Heart left ventricle (tissue), 16 donors: ENCODE results near the gene DENND1B. TPM values are rescaled to one million over a fixed set of nuclear protein-coding genes. Genes with fewer than 3 reads are reported as not detected.

ENCODE experiments used
- ATAC-seq, 4 donors: fragments of 200-7000 bp; cut with Tn5 transposase; one replicate each; pipeline ENCODE4 v1.9.1; 2020 to 2022; ENCODE audit warnings: moderate library complexity in 4 of 4, mild to moderate bottlenecking in 3 of 4, moderate number of reproducible peaks in 1 of 4
- DNase-seq, 5 donors: peaks; one replicate each; pipeline ENCODE4 v3.0.0-alpha.2; 2020
- H3K27ac ChIP-seq, 12 donors: fragments of 200-600 bp; sonication (generic) in 4 of 12; one replicate each; pipeline versions ENCODE4 v1.5.0 to v1.8.0; 2016 to 2022; ENCODE audit warnings: mild to moderate bottlenecking in 2 of 12
- H3K27me3 ChIP-seq, 9 donors: fragments of 200-600 bp; sonication (generic) in 2 of 9; one replicate each; pipeline versions ENCODE4 v1.5.1 to v1.8.0; 2016 to 2022; ENCODE audit warnings: mild to moderate bottlenecking in 3 of 9
- H3K36me3 ChIP-seq, 9 donors: fragments of 200-600 bp; sonication (generic) in 2 of 9; one replicate each; pipeline versions ENCODE4 v1.5.0 to v1.8.0; 2018 to 2022; ENCODE audit warnings: mild to moderate bottlenecking in 2 of 9
- H3K4me1 ChIP-seq, 12 donors: fragments of 200-600 bp; sonication (generic) in 4 of 12; one replicate each; pipeline versions ENCODE4 v1.5.0 to v1.8.0; 2016 to 2022; ENCODE audit warnings: mild to moderate bottlenecking in 3 of 12
- H3K4me3 ChIP-seq, 12 donors: fragments of 200-600 bp; sonication (generic) in 4 of 12; one replicate each; pipeline versions ENCODE4 v1.5.0 to v1.8.0; 2017 to 2022; ENCODE audit warnings: mild to moderate bottlenecking in 9 of 12, moderate library complexity in 4 of 12
- H3K9me3 ChIP-seq, 12 donors: fragments of 200-600 bp; sonication (generic) in 4 of 12; one replicate each; pipeline versions ENCODE4 v1.5.0 to v1.8.0; 2016 to 2022; ENCODE audit warnings: mild to moderate bottlenecking in 1 of 12
- CTCF ChIP-seq, 12 donors: fragments of 200-600 bp; sonication (generic) in 4 of 12; IDR thresholded peaks; one replicate each; pipeline versions ENCODE4 v1.5.0 to v1.8.0; 2018 to 2022; ENCODE audit warnings: antibody characterized with exemption in 12 of 12, mild to moderate bottlenecking in 5 of 12
- POLR2A ChIP-seq, 2 donors: fragments of 450-650 bp; IDR thresholded peaks; one replicate each; pipeline ENCODE4 v1.6.1; 2017; ENCODE audit warnings: antibody characterized with exemption in 2 of 2, mild to moderate bottlenecking in 2 of 2, moderate library complexity in 2 of 2
- WGBS, 4 donors: extraction: QIAGEN DNeasy Blood & Tissue Kit in 2 of 4; methylation state at CpG; one replicate each; pipeline versions ENCODE4 v1.1.5 to v1.1.7; 2013 to 2018; 5-methylcytosine and 5-hydroxymethylcytosine counted together
- intact Hi-C, 10 donors: fragments of 100-400 bp; cut with DNase I; formaldehyde crosslinking; loops; one replicate each; pipeline versions ENCODE4 v1.11.1 to v1.14.2; 2022
- polyA plus RNA-seq, 2 donors: library from polyadenylated mRNA; stranded (reverse); fragments of 200-250 nt; gene quantifications; one replicate each; pipeline ENCODE4 v1.2.3, GENCODE V29; 2013
- total RNA-seq, 9 donors: library from RNA; depleted of rRNA in 2 of 9; stranded (reverse); fragments of >200 nt in 2 of 9; fragmentation: NEBNext Ultra II Directional in 3 of 9; extraction: Animal tissue kit (Norgen Biotek cat#: 25700) in 3 of 9; gene quantifications; one replicate each; pipeline versions ENCODE4 v1.1.0 to v1.2.4, GENCODE V29; 2016 to 2023
- donor health status: ischemic (EF 13 %, LVEDD 7.1; RV severe dilation, severe dysfunction).
- donor health status: healthy with polysubstance abuse.
- donor health status: DM: no; HTN: yes; CAD: no.
- donor health status: DM: no; HTN: no; CAD: no.
- donor health status: ischemic (EF 25% LVEDD 6.9; RV normal size, moderate dysfunction).
- donor health status: ischemic (EF 25% LVEDD 5.7; RV mildly dilated, moderate dysfunction).
- donor health status: healthy.
- donor health status: DM: yes; HTN: yes; CAD: no.
- donor health status: ischemic (EF 35%, LVEDD 5.7; RV mildly dilated, moderate dysfunction).
- donor health status: nonischemic (EF 11% LVEDD 7.7; RV severe dilation, severe dysfunction).
- donor health status: DM: yes; HTN: yes; CAD: no.
- donor health status: PGD.
- donor health status: ischemic (EF 29% LVEDD 5.4; RV normal size, mild dysfunction).
- donor health status: nonischemic (EF 23%, LVEDD 6.1; RV moderate dilation, normal function).

Gene DENND1B
- total and polyA plus RNA-seq, 11 donors, result 4.0 to 31.4 (median 21.0) TPM

GRCh38 chr1:197600751-197601150 is 174.5 kb downstream of the DENND1B start:
- H3K36me3 ChIP-seq, result peaks cover 0 to 3% (median 0%) of the 10 kb centered on the region in 9 donors
- H3K27me3 ChIP-seq, result no peaks in the 10 kb centered on the region
- no peaks in the 10 kb centered on the region for H3K4me1 ChIP-seq
- intact Hi-C loops, result loop anchor here in 1 of 10 donors (5.0 kb wide), 1 partner anchor 78 kb away; no protein-coding TSS in a partner anchor
- WGBS, 4 donors, result 90 to 93% (median 91%) methylated on average over 3 of the region's 3 CpGs
- no peak for TF ChIP-seq CTCF (IDR thresholded peaks at IDR 0.05)
- TF ChIP-seq POLR2A (IDR thresholded peaks at IDR 0.05), result no peak
- no peaks in the 10 kb centered on the region for H3K9me3 ChIP-seq
- DNase-seq (no peak), ATAC-seq (no peak)
- no peak overlapping the region for H3K4me3 ChIP-seq
- no peak overlapping the region for H3K27ac ChIP-seq

GRCh38 chr1:197599789-197600188 is 175.5 kb downstream of the DENND1B start:
- no peaks in the 10 kb centered on the region for H3K9me3 ChIP-seq
- DNase-seq (no peak), ATAC-seq (no peak)
- no peak overlapping the region for H3K27ac ChIP-seq
- H3K4me3 ChIP-seq, result no peak overlapping the region
- TF ChIP-seq POLR2A (IDR thresholded peaks at IDR 0.05), result no peak
- no peak for TF ChIP-seq CTCF (IDR thresholded peaks at IDR 0.05)
- WGBS, 4 donors, result 88 to 91% (median 89%) methylated on average over 3 of the region's 3 CpGs
- no peaks in the 10 kb centered on the region for H3K4me1 ChIP-seq
- H3K27me3 ChIP-seq, result no peaks in the 10 kb centered on the region
- intact Hi-C loops, result loop anchor here in 1 of 10 donors (5.0 kb wide), 1 partner anchor 77 kb away; no protein-coding TSS in a partner anchor
- H3K36me3 ChIP-seq, result peaks cover 0 to 8% (median 0%) of the 10 kb centered on the region in 9 donors

- no peak for ATAC-seq
- Histone ChIP-seq H3K27me3 (no peaks in the 10 kb centered on the region), H3K27ac (no peak overlapping the region), H3K4me1 (no peaks in the 10 kb centered on the region), H3K9me3 (no peaks in the 10 kb centered on the region), H3K4me3 (no peak overlapping the region), H3K36me3 (peaks cover 0 to 13% (median 0%) of the 10 kb centered on the region in 9 donors)
- intact Hi-C loops, result no loop called here
- DNase-seq, result no peak
- WGBS, 4 donors, result 88 to 93% (median 89%) methylated on average over 1 of the region's 1 CpG
- TF ChIP-seq CTCF (IDR thresholded peaks at IDR 0.05) (no peak), POLR2A (IDR thresholded peaks at IDR 0.05) (no peak)
Measured at GRCh38 chr1:197598935-197599334, 176.3 kb downstream of the DENND1B start.

GRCh38 chr1:197595304-197595904 is 179.9 kb downstream of the DENND1B start:
- 65 to 80% (median 66%) methylated on average over 5 of the region's 5 CpGs for WGBS, 4 donors
- intact Hi-C loops, result no loop called here
- no peaks in the 10 kb centered on the region for H3K4me1 ChIP-seq
- no peaks in the 10 kb centered on the region for H3K27me3 ChIP-seq
- no peak overlapping the region for H3K4me3 ChIP-seq
- ATAC-seq (no peak), DNase-seq (no peak)
- TF ChIP-seq POLR2A (IDR thresholded peaks at IDR 0.05) (no peak), CTCF (IDR thresholded peaks at IDR 0.05) (no peak)
- H3K27ac ChIP-seq, result no peak overlapping the region
- H3K9me3 ChIP-seq, result no peaks in the 10 kb centered on the region
- H3K36me3 ChIP-seq, result peaks cover 0 to 12% (median 0%) of the 10 kb centered on the region in 9 donors
